Measurements from ENCODE around the gene MNDA.

MNDA gene

GRCh38 chr1:158830904-158831507, at the start of gene MNDA:
Gene MNDA (plus strand): TSS chr1:158831351. CDS start chr1:158842154, 10,803 bp downstream.
- no peak for DNase-seq

DNA sequence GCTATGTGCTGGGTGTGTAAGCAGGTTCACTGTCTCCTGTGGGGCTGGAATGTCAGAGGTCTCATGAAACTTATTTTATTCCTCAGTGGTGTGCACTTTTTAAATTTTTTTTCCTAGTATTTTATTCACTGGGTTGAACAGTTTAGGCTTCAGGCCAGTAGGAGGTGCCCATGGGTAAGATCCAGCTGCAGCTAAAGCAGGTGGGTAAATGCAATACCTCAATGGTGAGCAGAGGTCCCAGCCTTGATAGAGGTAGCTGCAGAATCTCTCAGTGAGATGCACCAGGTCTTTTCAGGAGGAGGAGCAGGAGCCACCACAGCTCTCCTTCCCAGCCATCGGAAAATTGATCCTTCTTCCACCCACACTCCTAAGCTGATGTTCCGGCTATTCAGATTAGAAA, 37.5 kb upstream of the MNDA start:
- no peak for DNase-seq

DNA sequence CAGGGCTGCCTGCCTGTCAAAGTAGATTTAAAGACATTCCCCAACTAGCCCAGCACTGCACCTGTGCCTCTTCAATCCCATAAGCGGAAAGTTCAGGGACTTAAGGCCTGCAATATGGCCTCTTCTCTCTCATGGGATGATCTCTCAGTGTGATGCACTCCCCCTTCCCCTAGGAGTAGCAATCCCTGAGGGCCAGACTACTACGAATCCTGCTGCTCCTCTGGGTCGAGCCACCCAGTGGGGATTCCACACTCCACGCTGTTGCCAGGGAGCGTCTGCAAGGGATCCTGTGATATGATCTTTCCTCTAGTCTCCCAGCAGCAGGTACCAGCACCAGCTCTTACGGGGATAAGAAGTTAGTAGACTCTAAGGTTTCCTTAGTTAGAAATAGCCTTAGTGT, 36.9 kb upstream of the MNDA start:
- no peak for DNase-seq

DNA sequence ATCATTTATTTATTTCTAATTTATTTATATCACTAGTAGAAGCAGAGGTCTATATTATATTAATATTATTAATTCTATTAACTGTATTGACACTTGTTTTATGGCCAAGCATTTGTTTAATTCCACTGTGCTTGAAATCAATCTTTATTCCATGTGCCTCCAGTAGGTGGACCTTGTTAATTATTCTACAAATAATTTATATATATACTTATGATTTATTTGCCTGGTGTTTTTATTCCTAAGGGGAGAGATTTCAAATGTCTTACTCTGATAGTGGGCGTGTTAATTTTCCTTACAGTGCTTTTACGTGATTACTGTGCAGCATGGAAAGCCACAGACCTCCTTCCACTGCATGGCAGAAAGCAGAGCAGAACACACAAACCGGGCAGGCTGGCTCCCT, 32.6 kb upstream of the MNDA start:
- no peak for DNase-seq

- DNase-seq = no peak
These were observed 31.5 kb upstream of the MNDA start for GRCh38 chr1:158799689-158800088.

DNA sequence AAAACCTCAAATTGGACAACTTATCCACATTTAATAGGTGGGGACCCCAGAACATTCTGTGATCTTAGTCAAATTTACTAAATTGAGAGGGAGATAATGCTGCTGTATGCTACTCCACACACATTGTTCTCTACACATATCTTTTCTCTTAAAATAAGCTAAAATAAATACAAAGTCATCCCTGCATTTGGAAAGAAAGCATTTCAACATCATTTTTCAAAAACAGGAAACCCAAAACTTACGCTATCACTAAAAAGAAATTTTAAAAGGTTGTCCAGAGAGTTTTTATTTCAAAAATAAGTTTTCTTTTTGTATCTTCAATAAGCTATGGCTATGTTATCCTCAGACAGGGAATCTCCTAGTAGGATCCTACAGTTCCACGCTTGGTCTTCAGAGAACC, 30.6 kb upstream of the MNDA start:
- no peak for DNase-seq

GRCh38 chr1:158801396-158801795, 29.8 kb upstream of the MNDA start:
- no peak for DNase-seq

GRCh38 chr1:158803678-158804077, 27.5 kb upstream of the MNDA start:
- no peak for DNase-seq

DNA sequence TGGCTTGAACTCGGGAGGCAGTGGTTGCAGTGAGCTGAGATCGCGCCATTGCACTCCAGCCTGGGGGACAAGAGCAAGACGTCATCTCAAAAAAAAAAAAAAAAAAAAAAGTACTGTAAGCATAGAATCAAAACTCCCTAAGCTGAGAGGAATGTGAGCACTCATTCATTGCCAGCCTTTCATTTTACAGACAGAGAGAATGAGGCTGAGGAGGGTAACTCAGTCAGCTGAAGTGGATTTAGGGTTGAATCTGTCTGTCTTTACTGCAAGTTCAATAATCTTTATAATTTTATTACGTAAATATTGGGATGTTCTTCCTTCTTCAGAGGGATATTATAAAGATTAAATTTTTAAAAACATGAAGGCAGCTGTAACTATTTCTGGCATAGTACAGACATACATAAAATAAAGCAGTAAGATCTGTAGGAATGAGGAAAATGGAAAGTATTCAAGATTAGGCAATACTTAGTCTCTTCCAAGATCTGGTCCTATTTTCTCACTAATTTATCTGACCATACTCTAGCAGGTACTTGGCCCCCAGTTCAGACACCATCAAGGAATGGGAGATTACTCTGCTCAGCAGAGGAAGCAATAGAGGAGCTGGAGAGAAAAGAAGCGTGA, 24.1 kb upstream of the MNDA start:
- no peak for DNase-seq

GRCh38 chr1:158809256-158809655, 21.9 kb upstream of the MNDA start:
- DNase-seq = no peak

DNA sequence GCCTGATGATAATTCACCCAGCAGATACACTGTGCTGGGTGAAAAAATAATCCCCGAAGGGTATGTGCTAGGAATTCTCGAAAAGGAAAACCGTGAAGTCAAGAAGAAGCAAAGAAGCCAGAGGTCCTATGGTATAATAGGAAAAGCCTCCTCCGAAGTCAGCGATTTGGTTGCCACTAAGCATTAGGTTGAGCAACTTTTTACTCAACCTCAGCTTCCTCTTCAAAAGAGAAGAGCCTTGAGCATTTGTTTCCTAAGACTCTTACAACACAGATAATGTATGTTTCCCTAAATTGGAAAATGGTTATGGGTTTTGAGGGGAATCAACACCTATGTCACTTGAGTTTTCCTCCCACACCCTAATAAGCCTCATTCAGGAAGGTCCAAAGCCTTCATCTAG, 21.3 kb upstream of the MNDA start:
- no peak for DNase-seq

DNA sequence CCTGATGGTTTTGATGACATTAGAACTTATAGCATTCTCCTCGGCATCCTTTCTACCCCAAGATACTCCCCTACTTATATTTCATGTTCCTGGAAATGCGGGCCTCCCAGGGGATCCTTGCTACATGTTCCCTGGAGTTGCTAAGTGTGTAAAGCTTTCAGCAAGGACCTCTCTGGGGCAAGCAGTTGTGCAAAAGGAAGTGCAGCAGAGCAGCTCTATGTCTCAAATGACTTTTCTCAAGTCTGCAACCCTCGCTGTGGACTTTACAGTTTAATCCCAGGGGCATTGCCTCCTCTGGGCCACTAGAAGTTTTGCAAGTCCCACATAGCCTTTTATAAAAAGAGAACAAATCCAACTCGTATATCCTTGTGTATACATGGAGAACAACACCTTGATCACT, 20.8 kb upstream of the MNDA start:
- no peak for DNase-seq

DNA sequence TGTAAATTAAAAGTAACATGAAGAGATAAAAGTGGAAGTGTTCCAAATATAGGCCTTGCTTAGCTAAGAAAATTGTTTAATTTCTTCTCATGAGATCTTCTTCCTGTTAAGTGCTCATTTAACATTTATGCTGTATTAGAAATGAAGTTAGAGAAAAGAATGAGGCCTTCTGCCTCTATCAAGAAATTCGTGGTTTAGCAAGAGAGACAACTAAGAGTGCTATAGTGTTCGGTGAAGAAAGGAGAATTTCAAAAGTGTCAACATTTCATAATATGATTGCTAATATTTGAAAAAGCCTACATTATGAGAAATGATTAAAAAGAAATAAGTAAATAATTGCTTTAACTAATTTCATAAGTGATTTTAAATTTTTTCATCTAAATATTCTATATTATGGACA, 18.8 kb upstream of the MNDA start:
- no peak for DNase-seq

- no peak for DNase-seq
These were observed 18.0 kb upstream of the MNDA start for GRCh38 chr1:158813164-158813563.

DNA sequence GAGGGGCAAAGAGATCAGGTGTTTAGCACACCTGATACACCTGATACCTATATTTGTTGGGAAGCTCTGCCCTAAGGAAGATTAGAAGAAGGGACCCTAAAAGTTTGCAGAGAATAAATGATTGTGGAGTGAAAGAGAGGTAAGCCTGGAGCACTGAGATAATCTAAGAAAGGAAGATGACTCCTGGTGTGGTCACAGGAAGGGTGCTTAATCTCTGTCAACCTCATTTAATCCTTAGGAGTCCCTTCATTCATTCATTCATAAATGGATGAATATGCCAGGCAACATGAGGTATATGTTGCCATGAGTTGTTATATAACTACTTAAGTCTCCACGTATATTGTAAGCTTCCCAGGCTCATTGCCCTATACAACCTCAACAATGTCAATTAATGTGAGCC, 16.2 kb upstream of the MNDA start:
- DNase-seq = no peak

GRCh38 chr1:158818560-158818959, 12.6 kb upstream of the MNDA start:
- no peak for DNase-seq

DNA sequence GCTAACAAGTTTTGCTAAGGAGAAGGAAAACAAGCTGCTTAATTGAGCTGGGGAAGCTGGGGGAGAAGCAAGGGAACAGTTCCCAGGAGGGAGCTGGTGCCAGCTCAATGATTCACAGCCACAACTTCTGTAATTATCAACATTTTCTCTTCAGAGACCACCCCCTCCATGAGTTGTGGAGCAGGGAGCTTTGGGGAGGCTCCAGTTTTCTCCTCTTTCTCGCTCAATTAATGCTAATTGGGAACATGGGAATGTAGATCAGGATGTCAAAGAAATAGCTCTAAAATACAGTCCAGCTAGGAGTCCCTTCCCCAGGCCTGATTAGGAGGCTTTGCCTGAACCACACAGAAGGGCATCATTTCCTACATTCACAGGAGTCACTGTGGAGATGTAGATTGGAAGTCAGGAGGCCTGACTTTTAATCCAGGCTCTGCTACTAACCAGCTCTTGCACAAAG, 12.1 kb upstream of the MNDA start:
- DNase-seq = no peak

DNA sequence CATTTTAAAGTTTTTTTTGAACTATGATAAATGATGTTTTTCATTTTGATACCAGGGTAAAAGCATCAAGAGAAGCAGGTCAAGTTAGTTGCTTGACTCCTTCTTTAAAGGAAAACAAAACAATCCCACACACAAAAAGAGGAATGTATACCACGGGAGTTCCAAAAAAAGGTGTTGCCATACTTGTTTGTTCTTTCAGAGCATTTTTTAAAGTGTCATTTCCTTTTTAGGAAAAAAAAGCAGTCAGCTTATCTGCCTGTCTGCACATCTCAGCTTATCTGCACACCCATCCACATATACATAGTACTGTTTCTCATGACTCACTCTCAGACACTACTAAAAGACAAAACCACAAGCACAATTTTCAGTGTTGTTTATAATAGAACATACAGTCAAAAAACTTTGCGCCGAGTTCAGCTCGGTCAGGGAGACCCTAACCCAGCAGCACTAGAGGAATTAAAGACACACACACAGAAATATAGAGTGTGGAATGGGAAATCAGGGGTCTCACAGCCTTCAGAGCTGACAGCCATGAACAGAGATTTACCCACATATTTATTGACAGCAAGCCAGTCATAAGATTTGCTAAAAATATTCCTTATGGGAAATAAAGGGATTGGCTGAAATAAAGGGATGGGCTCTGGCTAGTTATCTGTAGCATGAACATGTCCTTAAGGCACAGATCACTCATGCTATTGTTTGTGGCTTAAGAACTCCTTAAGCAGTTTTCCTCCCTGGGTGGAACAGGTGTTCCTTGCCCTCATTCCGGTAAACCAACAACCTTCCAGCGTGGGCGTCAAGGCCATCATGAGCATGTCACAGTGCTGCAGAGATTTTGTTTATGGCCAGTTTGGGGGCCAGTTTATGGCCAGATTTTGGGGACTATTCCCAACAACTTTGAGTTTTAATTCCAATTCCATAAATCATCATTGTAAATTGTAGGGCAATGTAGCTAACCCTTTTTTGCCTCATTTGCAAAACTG, 11.4 kb upstream of the MNDA start:
- no peak for DNase-seq

DNA sequence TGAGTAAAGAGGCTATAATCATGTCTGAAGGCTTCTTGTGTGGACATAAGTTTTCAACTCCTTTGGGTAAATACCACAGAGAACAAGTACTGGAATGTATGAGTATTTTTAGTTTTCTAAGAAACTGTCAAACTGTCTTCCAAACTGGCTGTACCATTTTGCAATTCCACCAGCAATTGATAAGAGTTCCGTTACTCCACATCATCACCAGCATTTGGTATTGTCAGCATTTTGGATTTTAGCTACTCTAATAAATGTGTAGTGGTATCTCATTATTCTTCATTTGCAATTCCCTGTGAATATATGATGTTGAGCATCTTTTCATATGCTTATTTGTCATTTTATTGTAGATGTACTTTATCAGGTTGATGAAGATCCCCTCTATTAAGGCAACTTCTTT, 9.4 kb upstream of the MNDA start:
- no peak for DNase-seq

- no peak for DNase-seq
These were observed 975 bp upstream of the MNDA start for GRCh38 chr1:158830074-158830677.

DNA sequence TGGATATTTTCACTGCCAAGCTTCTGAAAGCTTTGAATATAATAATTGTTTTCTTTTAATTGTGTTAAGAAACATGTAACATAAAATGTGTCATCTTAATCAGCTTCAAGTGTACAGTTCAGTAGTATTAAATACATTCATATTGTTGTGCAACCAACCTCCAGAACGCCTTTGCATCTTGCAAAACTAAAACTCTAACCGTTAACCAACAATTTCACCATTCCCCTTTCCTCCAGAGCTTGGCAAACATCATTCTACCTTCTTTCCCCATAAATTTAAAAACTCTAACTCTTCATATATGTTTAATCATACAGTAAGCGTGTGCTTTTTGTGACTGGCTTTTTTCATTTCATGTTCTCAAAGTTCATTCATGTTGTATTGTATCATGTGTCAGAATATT, 2.1 kb downstream of the MNDA start:
- DNase-seq = no peak

DNA sequence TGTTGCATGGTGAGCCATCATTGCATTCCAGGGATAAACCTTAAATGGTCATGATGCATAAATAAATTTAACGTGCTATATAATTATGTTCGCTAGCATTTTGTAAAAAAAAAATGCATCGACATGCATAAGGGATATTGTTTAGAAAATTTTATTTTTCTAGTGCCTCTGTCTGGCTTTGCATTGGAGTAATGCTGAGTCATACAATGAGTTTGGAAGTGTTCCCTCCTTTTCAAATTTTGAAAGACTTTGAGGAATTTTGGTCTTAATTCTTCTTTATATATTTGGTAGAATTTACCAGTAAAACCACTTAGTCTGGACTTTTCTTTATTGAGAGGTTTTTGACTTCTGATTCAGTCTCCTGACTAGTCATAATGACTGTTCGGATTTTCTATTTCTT, 4.9 kb downstream of the MNDA start:
- DNase-seq = no peak

GRCh38 chr1:158838660-158839059, 7.5 kb downstream of the MNDA start:
- no peak for DNase-seq

GRCh38 chr1:158839566-158839965, 8.4 kb downstream of the MNDA start:
- no peak for DNase-seq
